Renal pelvis (tissue), 4 donors: ENCODE results near the gene CEP104. TPM values are rescaled to one million over a fixed set of nuclear protein-coding genes. Genes with fewer than 3 reads are reported as not detected.
A peak's percentile ranks its signal among the peaks of the same experiment; 100 is the strongest.

Experiments
- DNase-seq: peaks from one replicate; pipeline ENCODE4 v3.0.0-alpha.2; 2013
- polyA plus RNA-seq, 3 donors: library from polyadenylated mRNA; unstranded; fragments of 120-200 nt; gene quantifications; one replicate each; pipeline ENCODE4 v1.2.1, GENCODE V29; 2013; ENCODE audit not compliant: insufficient read length in 3 of 3

The CEP104 gene
- polyA plus RNA-seq, 3 donors, result 36.5 to 54.3 (median 49.2) TPM

- DNase-seq, result no peak
These were observed 77.0 kb downstream of the CEP104 start for GRCh38 chr1:3779912-3780416.

DNA sequence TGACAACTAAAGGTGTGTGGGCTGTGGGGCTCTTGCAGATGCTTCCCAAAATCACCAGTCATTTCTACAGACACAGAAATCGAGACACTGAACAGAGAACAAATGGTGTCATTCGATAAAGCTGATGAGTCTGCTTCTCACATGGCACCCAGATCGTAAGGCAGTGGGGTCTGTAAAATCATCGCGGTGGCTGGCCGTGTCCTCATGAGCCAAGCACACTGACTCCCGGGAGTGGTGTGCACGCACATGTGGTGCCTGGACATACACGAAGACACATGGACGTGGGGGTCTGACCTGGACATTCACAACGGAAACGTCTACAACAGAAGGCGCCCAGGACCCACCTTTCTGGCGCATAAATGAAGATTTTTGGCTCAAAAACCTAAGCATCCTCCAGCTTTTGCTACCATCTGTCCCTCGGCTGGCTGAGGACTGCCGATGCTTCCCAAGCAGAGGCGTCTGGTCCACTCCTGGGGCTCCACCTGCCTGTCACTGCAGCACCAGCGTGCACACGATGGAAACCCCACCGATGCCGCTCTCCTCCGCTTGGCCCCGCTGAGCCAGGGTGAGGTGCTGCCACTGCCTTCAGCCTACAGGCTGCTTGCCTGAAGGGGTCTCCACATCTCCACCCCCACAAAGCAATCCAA lies 77.6 kb downstream of the CEP104 start:
- no peak for DNase-seq

- no peak for DNase-seq
These were observed 78.3 kb downstream of the CEP104 start for GRCh38 chr1:3778590-3779264.

- DNase-seq, result no peak
These were observed 79.1 kb downstream of the CEP104 start for GRCh38 chr1:3777647-3778589.

GRCh38 chr1:3777078-3777547 lies 79.9 kb downstream of the CEP104 start:
- no peak for DNase-seq

- no peak for DNase-seq
These were observed 80.6 kb downstream of the CEP104 start for GRCh38 chr1:3776231-3776961.

GRCh38 chr1:3775490-3776230 lies 81.4 kb downstream of the CEP104 start:
- DNase-seq, result peak; percentile 72

GRCh38 chr1:3774946-3775489 lies 82.0 kb downstream of the CEP104 start:
- no peak for DNase-seq

- DNase-seq, result no peak
These were observed 82.6 kb downstream of the CEP104 start for GRCh38 chr1:3774276-3774945.

GRCh38 chr1:3773572-3774275 lies 83.3 kb downstream of the CEP104 start:
- DNase-seq, result no peak

DNA sequence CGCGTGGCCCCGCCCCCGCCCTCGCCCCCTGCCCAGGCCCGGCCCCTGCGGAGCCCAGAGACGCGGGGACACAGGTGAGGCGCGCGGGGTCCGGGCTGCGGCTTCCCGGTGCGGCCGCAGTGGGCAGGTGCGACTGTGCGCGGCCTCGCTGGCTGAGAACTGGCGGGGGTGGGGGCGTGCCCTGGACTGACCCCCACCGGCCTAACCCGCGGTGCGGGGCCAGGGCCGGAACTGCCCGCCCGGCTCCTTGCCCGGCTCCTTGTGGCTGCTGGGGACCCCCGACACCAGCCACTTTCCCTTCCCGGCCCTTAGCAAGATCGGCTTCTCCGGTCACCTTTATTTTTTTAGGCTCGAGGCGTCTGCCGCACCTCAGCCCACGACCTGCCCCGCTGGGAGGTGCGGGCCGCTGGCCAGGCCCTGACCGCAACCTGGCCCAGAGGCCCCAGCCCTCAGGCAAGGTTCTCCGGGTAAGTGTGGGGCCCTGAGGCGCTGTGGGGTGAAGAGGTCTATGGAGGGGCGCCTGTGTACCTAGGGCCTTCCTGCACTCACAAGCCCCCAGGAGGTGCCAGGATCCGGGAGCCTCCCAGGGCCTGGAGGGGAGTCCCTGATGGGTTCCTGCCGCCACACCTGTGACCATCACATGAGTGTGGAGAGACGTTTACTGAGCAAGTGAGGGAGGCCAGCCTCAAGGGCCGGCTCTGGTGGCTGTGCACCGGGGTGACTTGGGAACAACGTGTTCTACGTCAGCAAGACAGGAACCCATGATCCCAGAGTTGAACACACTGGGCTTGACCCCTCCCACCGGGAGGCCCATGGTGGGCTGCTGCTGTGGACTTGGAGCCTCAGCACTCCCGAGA lies 84.1 kb downstream of the CEP104 start, which contains the start of gene SMIM1:
TSS of gene SMIM1 (plus strand) at position 35 of the 857 bp plus-strand sequence. CDS start 2,625 bp downstream, outside the sequence.
- no peak for DNase-seq

- DNase-seq, result peak; percentile 87
These were observed 84.8 kb downstream of the CEP104 start for GRCh38 chr1:3772027-3772714.

- DNase-seq, result no peak
These were observed 85.6 kb downstream of the CEP104 start for GRCh38 chr1:3771108-3772026.

DNA sequence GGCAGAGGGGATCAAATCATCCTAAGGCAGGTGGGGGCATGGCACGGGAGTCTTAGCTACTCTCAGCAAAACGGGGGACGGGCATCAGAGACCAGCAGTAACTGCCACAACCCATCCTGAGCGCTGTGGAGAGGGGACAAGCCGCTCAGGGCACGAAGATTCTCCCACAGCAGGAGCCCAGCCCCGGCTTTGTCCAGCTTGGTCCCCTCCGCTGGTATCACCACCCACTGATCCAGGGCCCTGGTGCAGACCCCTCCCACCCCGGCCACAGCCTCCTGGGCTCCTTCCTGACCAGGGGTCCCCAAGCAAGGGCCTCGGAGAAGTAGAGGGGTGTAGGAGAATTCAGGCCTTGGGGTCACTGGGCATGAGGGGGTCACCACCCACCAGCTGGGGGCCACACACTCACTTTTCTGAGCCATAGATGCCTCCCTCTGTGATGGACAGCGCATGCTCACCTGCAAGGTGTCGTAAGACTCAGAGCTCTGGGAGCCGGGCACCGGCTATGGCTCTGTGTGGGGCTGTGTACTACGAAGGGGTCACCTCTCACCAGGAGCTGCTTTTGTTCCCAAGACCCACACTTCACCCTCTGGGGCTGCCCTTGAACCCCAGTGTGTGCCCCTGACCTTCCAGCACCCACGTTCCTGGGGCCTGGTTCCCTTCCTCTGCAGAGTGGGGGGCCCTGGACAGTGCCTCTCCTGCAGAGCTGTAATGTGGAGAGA lies 86.8 kb downstream of the CEP104 start:
- no peak for DNase-seq

DNA sequence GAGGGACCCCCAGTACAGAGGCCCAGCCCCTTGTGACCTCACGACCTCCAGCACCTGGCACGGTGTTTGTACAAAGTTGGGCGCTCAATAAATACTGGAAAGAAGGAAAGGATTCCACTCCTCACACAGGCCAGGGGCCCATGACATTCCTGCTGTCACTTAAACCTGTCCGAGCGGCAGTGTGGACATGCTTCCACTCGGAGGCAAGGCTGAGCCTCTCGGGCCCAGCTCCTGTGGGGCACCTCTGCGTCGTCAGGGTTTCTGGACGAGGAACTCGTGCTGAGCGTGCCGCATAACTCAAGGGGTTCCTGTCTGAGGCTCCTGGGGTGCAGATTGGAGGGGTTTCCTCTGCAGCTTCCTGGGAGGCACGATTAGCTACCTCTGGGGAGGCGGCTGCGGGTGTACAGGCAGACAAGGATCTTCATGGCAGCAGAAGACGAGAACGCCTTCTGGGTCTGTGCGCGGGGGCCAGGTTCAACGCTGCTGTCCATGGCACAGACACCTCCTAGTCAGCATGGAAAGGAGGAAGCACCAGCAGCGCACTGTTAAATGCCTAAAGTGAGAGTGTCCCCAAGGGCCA lies 88.1 kb downstream of the CEP104 start:
- no peak for DNase-seq
